GM21360 (cell line): Measurements from ENCODE around the gene CPXM2.
"Not testable (repeated sequence)": the region's sequence is repeated elsewhere in the genome, so short reads cannot be mapped to it uniquely, and the experiment has no call there.

ENCODE experiments used
- ATAC-seq: cut with Tn5 transposase; IDR thresholded peaks from one replicate; pipeline ENCODE4 v1.9.1; 2021; ENCODE audit warnings: mild to moderate bottlenecking, moderate library complexity; ENCODE audit not compliant: unreplicated experiment

The CPXM2 gene

GRCh38 chr10:123747426-123747825, 144.2 kb downstream of the CPXM2 start:
- ATAC-seq = no peak

- ATAC-seq = no peak
Observed at GRCh38 chr10:123746942-123747341, 144.7 kb downstream of the CPXM2 start.

GRCh38 chr10:123746520-123746919, 145.1 kb downstream of the CPXM2 start:
- no peak for ATAC-seq

GRCh38 chr10:123746061-123746460, 145.5 kb downstream of the CPXM2 start:
- no peak for ATAC-seq

- ATAC-seq = no peak
Observed at GRCh38 chr10:123744224-123744536, 147.4 kb downstream of the CPXM2 start.

- ATAC-seq = no peak
Observed at GRCh38 chr10:123743441-123744223, 148.0 kb downstream of the CPXM2 start.

- no peak for ATAC-seq
Observed at GRCh38 chr10:123742751-123743440, 148.7 kb downstream of the CPXM2 start.

- ATAC-seq = no peak
Observed at GRCh38 chr10:123741711-123742110, 149.9 kb downstream of the CPXM2 start.

- ATAC-seq = no peak
Observed at GRCh38 chr10:123741146-123741545, 150.5 kb downstream of the CPXM2 start.

- ATAC-seq = not testable (repeated sequence)
Observed at GRCh38 chr10:123736917-123737316, 154.7 kb downstream of the CPXM2 start.

- ATAC-seq = no peak
Observed at GRCh38 chr10:123729523-123729922, 162.1 kb downstream of the CPXM2 start.

GRCh38 chr10:123726836-123727235, 164.8 kb downstream of the CPXM2 start:
- no peak for ATAC-seq

- ATAC-seq = no peak
Observed at GRCh38 chr10:123726381-123726780, 165.2 kb downstream of the CPXM2 start.

- no peak for ATAC-seq
Observed at GRCh38 chr10:123724747-123725146, 166.9 kb downstream of the CPXM2 start.

- ATAC-seq = no peak
Observed at GRCh38 chr10:123722351-123722750, 169.3 kb downstream of the CPXM2 start.

GRCh38 chr10:123721441-123722049, 170.1 kb downstream of the CPXM2 start:
- no peak for ATAC-seq

GRCh38 chr10:123720536-123720935, 171.1 kb downstream of the CPXM2 start:
- ATAC-seq = no peak

- no peak for ATAC-seq
Observed at GRCh38 chr10:123718544-123719060, 173.0 kb downstream of the CPXM2 start.

- ATAC-seq = no peak
Observed at GRCh38 chr10:123717336-123717735, 174.3 kb downstream of the CPXM2 start.

- ATAC-seq = no peak
Observed at GRCh38 chr10:123715546-123715945, 176.1 kb downstream of the CPXM2 start.

- ATAC-seq = no peak
Observed at GRCh38 chr10:123706236-123706635, 185.4 kb downstream of the CPXM2 start.

GRCh38 chr10:123704812-123705211, 186.8 kb downstream of the CPXM2 start:
- ATAC-seq = no peak
